Measurements from ENCODE around the gene ANKRD13A. TPM values are rescaled to one million over a fixed set of nuclear protein-coding genes. Genes with fewer than 3 reads are reported as not detected.
"Not testable (repeated sequence)": the region's sequence is repeated elsewhere in the genome, so short reads cannot be mapped to it uniquely, and the experiment has no call there.

The ANKRD13A gene
- total and polyA plus RNA-seq, 2 of the 8 experiments (the other 6 are each of a cell fraction or from before 2014, with no cell fraction given), result 16.8 to 21.4 TPM

- H3K23me2 ChIP-seq (ENCODE audit: low read depth, low read length); H3K4me1 ChIP-seq (replicated peaks in 1 of 4; ENCODE audit: control insufficient read depth in 3 of 4, insufficient read depth in 4 of 4, low read length in 3 of 4); CTCF ChIA-PET (ENCODE audit: partially characterized antibody); H2AK5ac ChIP-seq (ENCODE audit: low read depth, low read length); POLR2A ChIA-PET (ENCODE audit: partially characterized antibody); H4K20me1 ChIP-seq (replicated peaks in 1 of 2; ENCODE audit: control insufficient read depth in 1 of 2, insufficient read depth in 2 of 2, low read length in 2 of 2); H3K4me3 ChIP-seq (ENCODE audit: extremely low read depth in 1 of 4, insufficient read depth in 2 of 4, low read depth in 3 of 4, low read length in 4 of 4); H3K56ac ChIP-seq (replicated peaks; ENCODE audit: insufficient read length, low read depth, low read length); H2AFZ ChIP-seq (ENCODE audit: low read length); H3K79me1 ChIP-seq (ENCODE audit: low read depth, low read length); H2BK120ac ChIP-seq (replicated peaks; ENCODE audit: low read depth, low read length); H3K27me3 ChIP-seq (replicated peaks in 1 of 4; ENCODE audit: control insufficient read depth in 3 of 4, extremely low read depth in 1 of 4, insufficient read depth in 3 of 4, low read length in 3 of 4); H4K5ac ChIP-seq (ENCODE audit: insufficient read length, low read depth, low read length); H3K79me2 ChIP-seq (ENCODE audit: control insufficient read depth in 1 of 2, insufficient read depth in 2 of 2, low read length in 2 of 2); H3K4me2 ChIP-seq (ENCODE audit: insufficient read depth in 1 of 2, low read depth in 2 of 2, low read length in 2 of 2); H2BK5ac ChIP-seq (ENCODE audit: low read depth, low read length); H3K14ac ChIP-seq (ENCODE audit: insufficient read length); H3K9ac ChIP-seq (replicated peaks in 1 of 4; ENCODE audit: extremely low read depth in 1 of 4, low read depth in 3 of 4, low read length in 3 of 4); H2BK20ac ChIP-seq (ENCODE audit: low read length); H2BK12ac ChIP-seq (ENCODE audit: low read depth, low read length); H3K23ac ChIP-seq (ENCODE audit: insufficient read length); H3K18ac ChIP-seq (ENCODE audit: extremely low read depth, low read length); H4K91ac ChIP-seq (replicated peaks; ENCODE audit: insufficient read length, low read length); H3K27ac ChIP-seq (ENCODE audit: low read depth, low read length); FAIRE-seq; H3K4ac ChIP-seq (replicated peaks; ENCODE audit: insufficient read length, low read depth, low read length); DNase-seq (ENCODE audit: low read depth in 1 of 2, low spot score in 2 of 2); H3K9me3 ChIP-seq (ENCODE audit: insufficient read depth in 2 of 2, low read depth in 1 of 2, low read length in 1 of 2); H4K8ac ChIP-seq (ENCODE audit: extremely low read depth, insufficient read depth, low read length); H2BK15ac ChIP-seq (ENCODE audit: low read length): not testable (repeated sequence)
- WGBS, 2 experiments (ENCODE audit: extremely low coverage in 1 of 2, insufficient coverage in 1 of 2, insufficient read length in 1 of 2, insufficient replicate concordance in 2 of 2, low coverage in 1 of 2, low lambda C conversion rate in 2 of 2, missing lambda C conversion rate in 1 of 2), result 99% methylated on average over 12 of the region's 16 CpGs; no CpG with 5 or more reads in 1 of the 2 experiments
- peaks cover 2 to 25% (median 7%) of the 10 kb centered on the region in 4 experiments; a peak in 6 of 8 replicates for H3K36me3 ChIP-seq (ENCODE audit: control insufficient read depth in 2 of 4, insufficient read depth in 4 of 4, low read length in 3 of 4)
Observed at GRCh38 chr12:109986236-109986635, 13.0 kb upstream of the ANKRD13A start.

Measured in H1 (cell line).